DMS153 treated with DMSO at 0.1 percent for 48 hours (cell line): ENCODE measurements around the gene SH3TC1.

Source experiments
- DNase-seq: peaks from one replicate; lab custom pipeline; 2025; ENCODE audit not compliant: unreplicated experiment; lab: John Stamatoyannopoulos, UW

SH3TC1 gene

DNA sequence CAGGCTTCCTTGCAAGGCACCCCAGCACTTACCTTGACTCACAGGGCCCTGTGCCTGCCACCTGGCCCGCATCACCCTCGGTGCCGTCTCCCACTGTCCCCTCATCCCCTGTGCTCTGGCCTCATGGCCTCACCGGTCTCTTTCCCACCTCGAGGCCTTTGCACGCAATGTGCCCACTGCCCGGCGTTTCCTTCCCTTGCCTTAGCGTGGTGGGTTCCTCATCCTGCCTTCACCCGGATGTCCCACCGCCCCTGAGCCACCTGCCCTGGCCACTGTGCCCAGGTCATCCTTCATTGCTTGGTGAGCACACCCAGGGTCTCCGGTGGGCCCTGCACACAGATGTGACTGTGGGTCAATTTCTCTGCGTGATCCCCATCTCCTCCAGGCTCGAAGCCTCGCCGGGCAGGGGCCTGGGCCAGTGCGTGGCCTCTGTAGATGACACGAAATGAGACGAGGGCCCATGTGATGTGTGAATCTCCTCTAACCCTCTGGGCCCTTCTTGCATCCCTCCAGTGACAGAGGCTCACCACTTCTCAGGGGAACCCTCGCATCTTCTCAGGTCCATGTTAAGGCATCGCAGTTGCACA lies 75.1 kb downstream of the SH3TC1 start:
- no peak for DNase-seq

- DNase-seq = no peak
Measured at GRCh38 chr4:8274765-8275547, 75.9 kb downstream of the SH3TC1 start.

- DNase-seq = no peak
Measured at GRCh38 chr4:8275548-8275910, 76.4 kb downstream of the SH3TC1 start.

DNA sequence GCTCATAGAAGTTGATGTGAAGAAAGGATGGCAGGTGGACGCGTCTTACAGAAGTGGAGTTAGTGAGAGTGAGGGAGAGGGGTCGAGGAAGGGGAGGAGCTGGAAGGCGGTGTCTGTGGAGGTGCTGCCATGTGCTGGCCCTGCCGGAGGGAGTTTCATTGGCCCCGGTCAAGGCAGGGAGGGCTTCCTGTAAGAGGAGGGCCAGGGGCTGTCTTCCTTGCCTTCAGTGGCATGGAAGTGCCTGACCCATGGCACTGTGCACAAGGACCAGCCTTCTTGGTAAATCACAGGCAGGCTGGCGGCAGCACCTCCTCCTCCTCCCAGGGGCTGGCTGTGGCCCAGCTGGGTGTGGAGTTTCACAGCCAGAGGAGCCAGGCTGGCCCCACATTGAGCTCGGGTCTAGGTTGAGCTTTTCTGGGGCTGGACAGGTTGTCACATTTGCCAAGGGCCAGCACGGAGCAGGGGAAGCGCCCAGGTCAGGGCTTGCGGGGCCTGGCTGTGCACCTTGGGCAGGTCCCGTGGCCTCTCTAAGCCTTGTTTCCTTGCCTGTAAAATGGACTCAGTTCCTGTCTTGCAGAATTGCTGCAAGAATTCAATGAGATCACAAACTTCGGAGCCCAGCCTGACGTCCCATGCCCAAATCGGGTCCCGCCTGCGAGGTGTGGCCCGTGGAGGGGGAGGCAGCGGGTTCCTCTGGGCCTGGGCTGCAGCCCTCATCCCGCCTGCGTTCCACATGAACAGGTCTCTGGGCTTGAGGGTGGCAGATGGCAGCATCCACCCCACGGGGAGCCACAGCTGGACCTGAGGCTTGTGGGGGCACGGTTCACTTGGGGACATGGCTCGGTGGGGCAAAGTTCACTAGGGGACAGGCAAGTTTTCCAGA lies 77.5 kb downstream of the SH3TC1 start:
- DNase-seq = no peak

DNA sequence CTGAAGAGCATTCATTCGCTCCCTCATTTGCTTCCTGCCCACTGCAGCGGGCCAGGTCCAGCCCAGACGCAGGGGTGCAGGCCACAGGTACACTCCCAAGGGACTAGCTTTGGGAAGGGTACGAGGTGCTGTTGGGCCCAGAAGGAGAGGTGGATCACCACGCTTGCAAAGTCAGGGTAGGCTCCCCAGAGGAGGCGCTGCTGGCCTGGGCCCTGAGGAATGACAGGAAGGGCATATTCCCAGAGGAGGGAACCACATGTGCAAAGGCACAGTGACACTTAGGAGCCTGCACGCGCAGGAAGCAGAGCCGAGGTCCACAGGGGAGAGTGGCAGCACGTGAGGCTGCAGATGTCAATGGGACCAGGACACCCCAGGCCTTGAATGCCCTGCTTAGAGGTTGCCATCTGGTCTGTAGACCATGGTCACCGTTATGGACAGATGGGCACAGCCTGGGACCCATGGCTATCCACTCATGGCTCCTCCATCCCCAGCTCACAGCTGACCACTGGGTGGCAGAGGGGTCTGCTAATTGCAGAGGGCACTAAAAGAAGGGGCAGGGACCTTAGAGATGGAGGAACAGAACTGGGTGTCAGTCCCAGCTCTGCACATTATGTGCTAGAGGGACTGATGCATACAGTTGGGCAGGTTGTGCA lies 78.4 kb downstream of the SH3TC1 start:
- no peak for DNase-seq

DNA sequence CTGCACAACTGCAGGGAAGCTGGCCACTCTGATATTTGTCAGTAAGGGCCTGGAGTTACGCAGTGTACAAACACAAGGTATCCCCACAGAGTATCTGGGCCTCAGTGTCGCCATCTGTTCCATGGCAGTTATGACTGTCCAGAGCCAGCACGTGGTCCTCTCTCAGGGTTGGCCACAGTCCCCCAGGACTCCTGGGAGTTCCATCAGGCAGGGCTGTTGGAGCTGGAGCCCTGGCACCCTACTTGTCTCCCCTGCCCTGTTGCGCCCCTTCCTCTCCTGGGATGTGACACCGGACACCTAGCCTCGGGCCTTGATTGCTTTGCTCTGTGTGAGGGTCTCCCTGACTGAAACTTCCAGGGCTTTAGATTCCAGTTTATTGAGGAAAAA lies 78.9 kb downstream of the SH3TC1 start:
- DNase-seq = no peak

- no peak for DNase-seq
Measured at GRCh38 chr4:8278421-8279287, 79.6 kb downstream of the SH3TC1 start.

GRCh38 chr4:8279321-8280157 lies 80.4 kb downstream of the SH3TC1 start:
- DNase-seq = no peak

DNA sequence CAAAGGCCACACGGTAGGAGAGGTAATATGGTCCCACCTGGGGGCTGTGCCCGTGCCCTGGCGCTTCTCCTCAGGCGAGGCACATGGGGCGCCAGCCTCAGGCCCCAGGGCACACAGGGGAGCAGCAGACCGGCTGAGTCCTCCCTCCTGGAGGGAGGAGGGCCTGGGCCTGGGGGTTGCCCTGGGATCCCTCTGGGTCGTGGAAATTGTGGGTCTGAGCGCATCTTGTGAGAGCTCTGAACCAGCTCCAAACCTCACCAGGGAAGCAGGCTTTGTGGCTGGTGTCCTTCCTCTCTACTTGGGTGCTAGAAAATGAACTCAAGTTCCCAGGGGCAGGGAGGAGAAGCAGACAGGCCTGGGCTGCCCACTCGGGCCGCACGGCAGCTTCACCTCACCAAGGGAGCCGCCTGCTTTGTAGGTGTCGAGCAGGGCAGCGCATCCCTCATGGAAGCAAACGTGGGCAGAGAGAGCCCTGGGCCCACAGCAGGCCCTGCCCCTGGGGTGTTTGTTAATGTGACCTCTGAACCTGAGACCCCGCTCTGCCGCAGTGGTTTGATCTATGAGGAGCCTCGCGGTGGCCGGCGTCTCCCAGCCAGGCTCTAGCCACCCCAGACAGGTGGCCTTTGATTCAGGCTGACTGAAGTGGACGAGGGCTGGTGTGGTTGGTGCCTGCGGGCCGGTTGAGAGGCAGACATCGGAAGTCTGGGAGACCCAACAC lies 81.2 kb downstream of the SH3TC1 start:
- no peak for DNase-seq

- DNase-seq = no peak
Measured at GRCh38 chr4:8280876-8281440, 81.9 kb downstream of the SH3TC1 start.

GRCh38 chr4:8281519-8282133 lies 82.5 kb downstream of the SH3TC1 start:
- no peak for DNase-seq

GRCh38 chr4:8282134-8282641 lies 83.1 kb downstream of the SH3TC1 start:
- no peak for DNase-seq

DNA sequence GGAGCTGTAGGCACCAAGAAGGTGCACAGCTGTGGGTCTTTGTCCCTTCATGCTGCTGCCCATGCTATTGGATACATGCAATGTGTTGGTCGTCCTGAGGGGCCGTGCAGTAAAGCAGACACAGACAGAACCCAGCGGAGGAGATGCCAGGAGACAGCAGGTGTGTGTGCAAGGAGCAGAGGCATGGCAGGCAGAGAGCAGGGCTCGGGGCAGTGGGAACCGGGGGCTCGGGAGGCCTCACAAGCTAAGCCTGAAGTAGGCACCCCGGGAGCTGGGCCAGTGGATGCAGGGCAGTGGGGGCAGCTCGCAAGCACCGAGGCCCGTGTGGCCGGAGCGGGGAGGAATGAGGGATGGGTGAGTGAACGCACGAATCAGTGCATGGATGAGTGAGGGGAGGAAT lies 83.7 kb downstream of the SH3TC1 start:
- DNase-seq = no peak

- DNase-seq = no peak
Measured at GRCh38 chr4:8283161-8283560, 84.1 kb downstream of the SH3TC1 start.

GRCh38 chr4:8283631-8284121 lies 84.6 kb downstream of the SH3TC1 start:
- DNase-seq = no peak

- no peak for DNase-seq
Measured at GRCh38 chr4:8284391-8284790, 85.3 kb downstream of the SH3TC1 start.

- no peak for DNase-seq
Measured at GRCh38 chr4:8285143-8285975, 86.3 kb downstream of the SH3TC1 start.
